A172 (cell line): ENCODE measurements around the gene ZC3H10. TPM values are rescaled to one million over a fixed set of nuclear protein-coding genes. Genes with fewer than 3 reads are reported as not detected.
A peak's percentile ranks its signal among the peaks of the same experiment; 100 is the strongest.

Source experiments
- DNase-seq: peaks from one replicate; pipeline ENCODE4 v3.0.0-alpha.2; 2015; ENCODE audit warnings: low spot score
- total RNA-seq: library from RNA; depleted of rRNA; stranded (reverse); fragments of >200 nt; shearing (Covaris generic); gene quantifications from 2 replicates; pipeline ENCODE4 v1.2.3, GENCODE V29; 2014

The ZC3H10 gene
- total RNA-seq, 1 experiment from 2014 or later, result 1.8 TPM

DNA sequence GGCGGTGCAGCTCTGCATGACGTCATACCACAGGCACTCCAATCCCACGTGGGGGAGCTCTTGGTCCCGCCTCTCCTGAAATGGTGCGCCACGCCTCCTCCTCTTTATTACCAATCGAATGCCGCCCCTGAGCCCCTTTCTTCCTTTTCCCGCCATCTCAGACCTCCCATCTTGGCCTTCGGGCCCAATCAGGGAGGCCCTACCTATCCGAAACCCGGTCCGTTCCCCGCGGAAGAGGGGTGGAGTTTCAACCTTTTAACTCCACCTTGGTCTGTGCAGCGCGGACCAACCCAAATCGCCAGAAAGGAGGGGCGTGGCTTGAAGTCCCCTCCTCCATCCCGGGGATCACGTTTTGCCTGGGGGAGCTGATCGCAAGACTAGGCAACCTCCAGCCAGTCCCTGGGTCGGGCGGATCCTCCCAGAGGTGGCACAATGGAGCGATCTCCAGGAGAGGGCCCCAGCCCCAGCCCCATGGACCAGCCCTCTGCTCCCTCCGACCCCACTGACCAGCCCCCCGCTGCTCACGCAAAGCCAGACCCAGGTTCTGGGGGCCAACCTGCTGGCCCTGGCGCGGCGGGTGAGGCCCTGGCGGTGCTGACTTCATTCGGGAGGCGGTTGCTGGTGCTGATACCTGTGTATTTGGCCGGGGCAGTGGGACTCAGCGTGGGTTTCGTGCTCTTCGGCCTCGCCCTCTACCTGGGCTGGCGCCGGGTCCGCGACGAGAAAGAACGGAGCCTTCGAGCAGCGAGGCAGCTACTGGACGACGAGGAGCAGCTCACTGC lies 10.0 kb downstream of the ZC3H10 start, which contains the start of gene ESYT1:
ESYT1 (plus strand) TSS at position 380 of the 782 bp plus-strand sequence; CDS start at position 433, 53 bp downstream.
- DNase-seq, result peak; percentile 99

DNA sequence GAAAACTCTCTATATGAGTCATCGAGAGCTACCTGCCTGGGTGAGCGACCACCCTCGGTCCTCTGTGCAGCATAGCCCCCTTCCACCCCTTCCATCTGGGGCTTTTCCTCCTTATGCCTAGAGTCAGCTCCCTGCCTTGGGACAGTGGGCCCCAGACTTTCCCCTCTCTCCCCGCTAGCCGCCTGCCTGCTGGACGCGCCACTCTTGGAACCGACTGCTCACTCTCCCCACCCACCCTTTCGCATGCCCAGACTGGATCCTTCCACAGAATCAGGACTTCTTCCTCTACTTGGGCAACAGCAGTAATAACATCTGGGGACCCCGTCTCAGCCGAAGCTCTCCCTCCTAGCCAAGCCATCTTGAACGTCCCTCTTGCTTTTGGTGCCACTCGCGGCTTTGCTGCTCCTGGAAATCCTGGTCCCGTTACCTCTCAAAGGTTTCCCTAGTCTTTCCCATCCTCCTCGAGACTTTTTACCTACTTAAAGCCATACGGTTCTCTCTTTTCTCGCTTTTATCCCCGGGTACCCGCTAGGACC lies 10.7 kb downstream of the ZC3H10 start:
- DNase-seq, result no peak

- DNase-seq, result no peak
These were observed 11.3 kb downstream of the ZC3H10 start for GRCh38 chr12:56129206-56129941.

DNA sequence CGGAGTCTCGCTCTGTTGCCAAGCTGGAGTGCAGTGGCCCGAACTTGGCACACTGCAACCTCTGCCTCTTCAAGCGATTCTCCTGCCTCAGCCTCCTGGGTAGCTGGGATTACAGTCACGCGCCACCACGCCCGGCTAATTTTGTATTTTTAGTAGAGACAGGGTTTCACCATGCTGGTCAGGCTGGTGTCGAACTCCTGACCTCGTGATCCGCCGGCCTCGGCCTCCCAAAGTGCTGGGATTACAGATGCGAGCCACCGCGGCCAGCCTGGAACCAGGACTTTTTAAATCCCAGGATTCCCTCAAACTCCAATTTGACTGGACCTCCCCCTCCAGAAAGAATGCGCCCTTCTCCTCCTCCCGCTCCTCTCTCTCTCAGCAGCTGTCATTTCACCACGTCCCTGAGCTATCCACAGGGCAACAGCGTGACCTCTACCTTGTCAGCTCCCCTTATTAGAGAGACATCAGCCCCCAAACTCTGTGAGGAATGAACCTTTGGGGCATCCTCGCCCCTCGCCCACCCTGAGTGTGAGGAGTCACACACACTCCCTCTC lies 12.0 kb downstream of the ZC3H10 start:
- no peak for DNase-seq

- DNase-seq, result no peak
These were observed 12.8 kb downstream of the ZC3H10 start for GRCh38 chr12:56130876-56131275.

DNA sequence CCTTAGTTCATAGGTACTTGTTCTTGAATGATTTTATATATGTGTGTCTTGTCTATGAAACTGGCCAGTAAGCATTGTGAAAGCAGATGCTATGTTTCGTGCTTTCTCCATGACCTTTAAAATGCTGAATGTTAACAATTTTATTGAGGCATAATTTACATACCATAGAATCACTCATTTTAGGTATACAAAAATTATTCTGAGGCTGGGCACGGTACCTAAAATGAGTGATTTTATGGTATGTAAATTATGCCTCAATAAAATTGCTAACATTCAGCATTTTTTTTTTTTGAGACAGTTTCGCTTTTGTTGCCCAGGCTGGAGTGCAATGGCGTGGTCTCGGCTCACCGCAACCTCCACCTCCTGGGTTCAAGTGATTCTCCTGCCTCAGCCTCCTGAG lies 16.8 kb downstream of the ZC3H10 start:
- DNase-seq, result no peak

- no peak for DNase-seq
These were observed 19.9 kb downstream of the ZC3H10 start for GRCh38 chr12:56137853-56138571.

GRCh38 chr12:56141946-56142784 lies 24.1 kb downstream of the ZC3H10 start:
- no peak for DNase-seq

DNA sequence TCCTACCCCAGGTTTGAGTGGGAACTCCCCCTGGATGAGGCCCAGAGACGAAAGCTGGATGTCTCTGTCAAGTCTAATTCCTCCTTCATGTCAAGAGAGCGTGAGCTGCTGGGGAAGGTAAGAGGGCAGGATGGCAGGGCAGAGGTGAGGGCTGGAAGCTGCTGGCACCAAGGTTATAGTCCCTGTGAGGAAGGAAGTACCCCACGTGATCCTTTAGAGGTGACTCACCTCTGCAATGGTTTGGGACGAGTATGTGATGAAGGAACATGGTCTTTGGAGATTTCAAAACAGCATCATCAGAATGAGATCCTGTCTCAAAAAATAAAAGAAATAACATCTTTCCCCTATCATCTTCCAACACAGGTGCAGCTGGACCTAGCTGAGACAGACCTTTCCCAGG lies 25.2 kb downstream of the ZC3H10 start:
- no peak for DNase-seq

GRCh38 chr12:56143870-56144269 lies 25.8 kb downstream of the ZC3H10 start:
- no peak for DNase-seq

DNA sequence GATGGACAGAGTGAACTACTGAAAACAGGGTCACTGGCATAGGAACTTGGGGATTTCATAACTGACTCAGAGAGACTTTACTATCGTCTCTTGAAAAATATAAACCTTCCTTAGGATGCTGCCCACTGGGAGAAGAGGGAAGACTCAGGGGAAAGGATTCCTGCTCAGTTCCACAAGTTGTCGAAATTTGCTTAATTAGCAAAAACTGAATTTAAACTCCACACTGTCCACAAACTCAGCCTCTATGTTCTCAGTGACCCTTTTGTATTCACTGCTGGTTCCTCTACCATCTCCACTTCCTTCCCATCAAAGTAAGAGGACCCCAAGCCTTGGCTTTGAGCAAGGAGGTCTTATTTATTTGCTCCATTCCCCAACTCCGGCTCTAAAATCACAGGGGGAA lies 27.2 kb downstream of the ZC3H10 start:
- DNase-seq, result no peak

DNA sequence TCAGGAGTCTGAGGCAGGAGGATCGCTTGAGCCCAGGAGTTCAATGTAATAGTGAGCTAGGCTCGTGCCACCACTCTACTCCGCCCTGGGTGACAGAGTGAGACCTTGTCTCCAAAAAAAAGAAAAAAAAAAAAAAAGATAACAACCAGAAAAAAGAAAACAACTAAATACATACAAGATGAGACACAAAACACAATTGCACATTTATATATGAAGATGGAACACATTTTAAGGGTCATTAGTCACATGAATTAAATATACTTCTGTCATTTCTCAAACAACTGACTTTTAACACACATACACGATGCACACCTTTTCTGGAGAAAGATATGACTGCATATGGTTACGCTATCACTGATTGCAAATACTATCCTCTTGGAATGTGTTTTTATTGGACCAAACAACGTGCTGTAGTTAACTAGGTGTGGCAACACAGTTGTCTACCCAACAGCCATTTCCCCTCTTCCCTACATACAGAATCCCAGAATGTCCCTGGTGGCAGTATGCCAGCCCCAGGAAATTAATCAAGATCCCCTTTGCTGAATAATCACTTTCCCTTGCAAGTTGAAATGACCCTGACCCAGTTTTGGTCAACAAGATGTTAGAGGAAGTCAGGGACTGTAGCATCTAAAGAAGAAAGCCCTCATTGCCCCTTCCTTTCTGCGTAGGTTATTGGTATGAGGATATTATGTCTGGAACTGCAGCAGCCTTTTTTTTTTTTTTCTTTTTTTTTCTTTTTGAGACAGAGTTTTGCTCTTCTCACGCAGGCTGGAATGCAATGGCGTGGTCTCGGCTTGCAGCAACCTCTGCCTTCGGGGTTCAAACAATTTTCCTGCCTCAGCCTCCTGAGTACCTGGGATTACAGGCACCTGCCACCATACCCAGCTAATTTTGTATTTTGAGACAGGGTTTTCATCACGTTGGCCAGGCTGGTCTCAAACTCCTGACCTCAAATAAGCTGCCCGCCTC lies 28.7 kb downstream of the ZC3H10 start:
- no peak for DNase-seq

- DNase-seq, result no peak
These were observed 32.5 kb downstream of the ZC3H10 start for GRCh38 chr12:56150563-56150962.

DNA sequence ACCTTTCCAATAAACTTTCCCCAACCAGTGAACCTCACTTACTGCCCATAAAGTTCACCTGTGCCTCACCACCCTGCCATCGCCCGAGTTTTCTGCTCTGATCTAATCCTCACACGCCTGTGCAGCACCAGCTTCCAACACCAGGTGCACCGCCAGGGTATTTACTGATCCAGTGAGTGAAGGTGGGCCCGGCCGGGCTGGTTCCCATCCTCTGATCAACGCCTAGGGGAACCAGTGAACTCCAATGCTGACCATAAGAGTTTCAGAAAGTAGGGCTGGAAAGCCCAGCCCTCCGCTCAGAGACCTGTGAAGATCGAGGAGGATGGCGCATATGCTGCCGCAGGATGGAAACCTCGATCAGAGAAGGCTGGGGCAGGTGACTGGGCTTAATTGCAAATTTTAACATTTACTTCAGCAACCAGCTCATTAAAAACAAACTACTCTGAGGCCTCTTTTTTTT lies 33.6 kb downstream of the ZC3H10 start:
- DNase-seq, result no peak

GRCh38 chr12:56152132-56152755 lies 34.2 kb downstream of the ZC3H10 start, which contains the start of gene MYL6B:
TSS of gene MYL6B (plus strand) at chr12:56152587. CDS start at chr12:56153919, 1,332 bp downstream.
- DNase-seq, result peak; percentile 83

DNA sequence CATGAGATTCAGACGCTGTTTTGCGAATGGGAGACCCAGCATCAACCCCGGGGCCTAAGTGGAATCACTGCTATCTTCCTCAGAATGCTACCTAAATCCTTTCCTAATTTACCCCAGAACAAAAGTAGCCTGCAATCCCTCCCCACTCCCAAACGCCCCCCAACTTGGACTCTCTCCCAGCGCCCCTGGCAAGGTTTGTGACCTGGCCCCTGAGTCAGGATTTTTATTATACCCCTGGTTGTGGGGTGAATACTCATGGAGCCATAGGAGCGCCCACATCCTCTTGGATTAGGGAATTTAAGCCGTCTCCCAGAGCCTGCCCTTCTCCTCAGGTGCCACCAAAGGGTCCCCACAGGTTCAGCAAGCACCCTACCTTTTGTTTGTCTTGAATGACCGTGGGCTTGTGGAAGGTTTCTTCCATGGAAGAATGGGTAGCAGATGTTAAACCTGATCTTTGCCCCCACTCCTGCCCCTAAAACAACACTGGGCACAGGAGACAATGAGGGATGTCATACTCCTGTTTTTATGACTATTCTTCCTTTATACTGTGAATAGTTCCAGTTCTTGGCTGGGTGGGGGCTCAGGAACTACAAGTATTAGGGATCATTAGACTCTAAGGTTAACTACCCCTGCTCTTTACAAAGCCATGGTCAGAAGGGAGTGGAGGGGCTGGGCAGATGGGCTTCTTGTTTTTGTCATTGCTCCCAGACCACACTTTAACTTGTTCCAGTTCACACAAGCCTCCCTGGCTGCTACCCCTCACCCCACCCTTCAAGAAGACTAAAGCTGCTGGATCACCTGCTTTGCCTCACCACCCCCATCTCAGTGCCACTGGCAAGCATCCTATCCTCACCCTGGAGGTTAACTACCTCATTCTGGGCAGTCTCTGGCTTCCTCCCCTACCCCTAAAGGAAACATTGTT lies 35.0 kb downstream of the ZC3H10 start:
- no peak for DNase-seq

- DNase-seq, result no peak
These were observed 35.6 kb downstream of the ZC3H10 start for GRCh38 chr12:56153678-56154065.

- no peak for DNase-seq
These were observed 36.2 kb downstream of the ZC3H10 start for GRCh38 chr12:56154246-56154771.
